Neuronal stem cell (in vitro differentiated cells): Measurements from ENCODE around the gene ANKRD33B.

Experiments
- DNase-seq: peaks from one replicate; pipeline ENCODE4 v3.0.0-alpha.2; 2013; ENCODE audit warnings: low spot score
- H2AFZ ChIP-seq: one replicate; pipeline ENCODE4 v1.6.1; 2013; ENCODE audit warnings: mild to moderate bottlenecking, low read length, inconsistent platforms
- H2AK5ac ChIP-seq: 2 replicates; pipeline ENCODE4 v1.6.1; 2013; ENCODE audit warnings: low read depth, mild to moderate bottlenecking, inconsistent platforms, low read length, moderate library complexity, mixed read lengths
- H2BK120ac ChIP-seq: 2 replicates; pipeline ENCODE4 v1.6.1; 2013; ENCODE audit warnings: low read depth, mild to moderate bottlenecking, inconsistent platforms, low read length, moderate library complexity, mixed read lengths
- H2BK12ac ChIP-seq: one replicate; pipeline ENCODE4 v1.6.1; 2013; ENCODE audit warnings: low read length, inconsistent platforms
- H2BK15ac ChIP-seq: 2 replicates; pipeline ENCODE4 v1.6.1; 2013; ENCODE audit warnings: mild to moderate bottlenecking, low read length, inconsistent platforms, mixed read lengths
- H2BK5ac ChIP-seq: one replicate; pipeline ENCODE4 v1.6.1; 2013; ENCODE audit warnings: inconsistent platforms, mild to moderate bottlenecking, low read length, moderate library complexity
- H3K14ac ChIP-seq: one replicate; pipeline ENCODE4 v1.6.1; 2013; ENCODE audit warnings: low read length, inconsistent platforms
- H3K18ac ChIP-seq: 2 replicates; pipeline ENCODE4 v1.6.1; 2013; ENCODE audit warnings: low read length, inconsistent platforms
- H3K23ac ChIP-seq: 2 replicates; pipeline ENCODE4 v1.6.1; 2013; ENCODE audit warnings: low read depth, mild to moderate bottlenecking, mixed read lengths, low read length, inconsistent platforms; ENCODE audit not compliant: poor library complexity
- H3K27ac ChIP-seq: replicated peaks from 3 replicates; pipeline ENCODE4 v1.5.1; 2013; ENCODE audit warnings: low read length, inconsistent platforms
- H3K27me3 ChIP-seq, 3 experiments: 2 replicates each; pipeline ENCODE4 v1.6.1; 2013; ENCODE audit warnings: low read length in 3 of 3, mild to moderate bottlenecking in 2 of 3, inconsistent platforms in 1 of 3, low read depth in 1 of 3, mixed read lengths in 1 of 3, moderate library complexity in 1 of 3; ENCODE audit not compliant: control insufficient read depth in 3 of 3, insufficient read depth in 3 of 3
- H3K36me3 ChIP-seq, 2 donors: replicated peaks in 1 of 2; 2 replicates each; pipeline ENCODE4 v1.6.1; 2013; ENCODE audit warnings: low read length in 2 of 2; ENCODE audit not compliant: control insufficient read depth in 2 of 2, insufficient read depth in 2 of 2
- H3K4ac ChIP-seq: 2 replicates; pipeline ENCODE4 v1.6.1; 2013; ENCODE audit warnings: inconsistent platforms, mild to moderate bottlenecking, low read length, moderate library complexity
- H3K4me1 ChIP-seq, 2 donors: 1 replicate in 1 of 2; 2 replicates in 1 of 2; pipeline ENCODE4 v1.6.1; 2013; ENCODE audit warnings: low read length in 2 of 2, low read depth in 1 of 2; ENCODE audit not compliant: control insufficient read depth in 2 of 2, insufficient read depth in 1 of 2
- H3K4me2 ChIP-seq: one replicate; pipeline ENCODE4 v1.6.1; 2013; ENCODE audit warnings: mild to moderate bottlenecking, low read length, inconsistent platforms; ENCODE audit not compliant: insufficient read depth, poor library complexity, severe bottlenecking
- H3K4me3 ChIP-seq, 2 donors: 2 replicates each; pipeline ENCODE4 v1.5.1; 2013; ENCODE audit warnings: low read length in 2 of 2, mild to moderate bottlenecking in 2 of 2, inconsistent platforms in 1 of 2, moderate library complexity in 1 of 2
- H3K79me1 ChIP-seq: one replicate; pipeline ENCODE4 v1.6.1; 2013; ENCODE audit warnings: low read depth, mild to moderate bottlenecking, inconsistent platforms, low read length, moderate library complexity
- H3K9ac ChIP-seq: one replicate; pipeline ENCODE4 v1.6.1; 2013; ENCODE audit warnings: mild to moderate bottlenecking, low read depth, low read length, inconsistent platforms; ENCODE audit not compliant: poor library complexity
- H3K9me3 ChIP-seq, 2 donors: replicated peaks in 1 of 2; 2 replicates each; pipeline versions ENCODE3 to v1.6.1; 2013; ENCODE audit warnings: low read length in 2 of 2, mild to moderate bottlenecking in 2 of 2, inconsistent platforms in 1 of 2, low read depth in 1 of 2, mixed read lengths in 1 of 2, moderate library complexity in 1 of 2; ENCODE audit not compliant: control insufficient read depth in 2 of 2, insufficient read depth in 1 of 2
- H4K8ac ChIP-seq: one replicate; pipeline ENCODE4 v1.6.1; 2013; ENCODE audit warnings: low read depth, mild to moderate bottlenecking, inconsistent platforms, low read length, moderate library complexity
- H4K91ac ChIP-seq: one replicate; pipeline ENCODE4 v1.6.1; 2013; ENCODE audit warnings: low read length, low read depth, mild to moderate bottlenecking, inconsistent platforms; ENCODE audit not compliant: poor library complexity
- WGBS, 2 donors: extraction: QIAGEN DNeasy Blood & Tissue Kit; methylation state at CpG; one replicate each; pipeline ENCODE4 v1.1.7; 2013; ENCODE audit warnings: missing lambda C conversion rate in 2 of 2, mixed read lengths in 1 of 2; ENCODE audit not compliant: insufficient read length in 2 of 2, insufficient replicate concordance in 1 of 2; ENCODE audit errors: extremely low coverage in 2 of 2; 5-methylcytosine and 5-hydroxymethylcytosine counted together

Gene ANKRD33B

DNA sequence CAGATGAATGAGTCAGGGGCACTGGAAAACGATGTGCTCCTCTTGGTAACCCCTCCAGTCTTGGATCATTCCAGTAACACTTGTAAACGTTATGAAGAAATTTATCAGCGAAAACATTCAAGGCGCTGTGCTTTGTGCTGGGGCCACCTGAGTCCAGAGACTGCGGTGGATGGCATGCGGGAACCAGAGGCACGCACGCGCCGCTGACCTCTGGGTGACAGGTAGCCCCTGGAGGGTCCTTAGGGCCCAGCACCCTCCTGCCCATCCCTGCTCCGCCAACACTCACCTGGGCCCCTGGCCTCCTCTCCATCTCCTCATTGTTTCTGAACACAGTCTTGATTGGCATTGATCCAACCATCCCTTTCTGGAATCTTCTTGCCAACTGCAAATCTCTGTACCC is 110.2 kb downstream of the ANKRD33B start:
- H2AFZ ChIP-seq: no peak overlapping the region
- no peak overlapping the region for H3K23ac ChIP-seq
- H3K4ac ChIP-seq: no peak overlapping the region
- H3K9me3 ChIP-seq: no peaks in the 10 kb centered on the region
- no peak overlapping the region for H2BK5ac ChIP-seq
- no peak overlapping the region for H4K8ac ChIP-seq
- no peak overlapping the region for H2BK12ac ChIP-seq
- no peak overlapping the region for H3K9ac ChIP-seq
- no peak for DNase-seq
- H2BK15ac ChIP-seq: no peak overlapping the region
- H3K27ac ChIP-seq: no peak overlapping the region
- H3K36me3 ChIP-seq: peaks cover 0 to 18% of the 10 kb centered on the region in 2 donors
- H3K79me1 ChIP-seq: no peaks in the 10 kb centered on the region
- H3K27me3 ChIP-seq: no peaks in the 10 kb centered on the region
- H3K4me1 ChIP-seq: no peaks in the 10 kb centered on the region
- no peak overlapping the region for H3K14ac ChIP-seq
- H2BK120ac ChIP-seq: no peak overlapping the region
- no peak overlapping the region for H2AK5ac ChIP-seq
- WGBS, 2 donors: no CpG with 5 or more reads among the region's 11 CpGs
- H3K4me2 ChIP-seq: no peak overlapping the region
- H4K91ac ChIP-seq: no peak overlapping the region
- no peak overlapping the region for H3K18ac ChIP-seq
- no peak overlapping the region for H3K4me3 ChIP-seq

DNA sequence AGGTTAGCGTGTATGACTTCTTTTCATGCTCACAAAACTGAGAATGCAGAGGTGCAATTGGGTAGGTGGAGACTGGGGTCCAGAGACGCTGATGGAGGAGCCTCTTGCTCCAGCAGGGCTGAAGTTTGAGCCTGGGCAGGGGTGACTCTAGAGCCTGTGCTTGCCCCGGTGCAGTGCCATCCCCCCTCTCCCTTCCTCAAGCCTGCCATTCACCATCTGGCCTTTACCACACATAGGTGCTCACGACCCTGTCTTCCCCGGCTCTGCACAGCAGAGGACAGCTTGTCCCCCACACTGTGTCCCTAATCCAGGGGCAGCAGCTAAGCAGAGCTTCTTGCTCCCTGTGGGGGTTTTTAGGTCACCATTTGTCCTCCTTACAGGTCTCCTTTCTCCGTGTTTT is 110.7 kb downstream of the ANKRD33B start:
- peaks cover 1 to 22% of the 10 kb centered on the region in 2 donors for H3K36me3 ChIP-seq
- H4K8ac ChIP-seq: no peak overlapping the region
- no CpG with 5 or more reads among the region's 6 CpGs for WGBS, 2 donors
- no peaks in the 10 kb centered on the region for H3K9me3 ChIP-seq
- H3K23ac ChIP-seq: no peak overlapping the region
- H3K4me1 ChIP-seq: no peaks in the 10 kb centered on the region
- no peak overlapping the region for H3K27ac ChIP-seq
- no peak overlapping the region for H3K4me2 ChIP-seq
- H2BK12ac ChIP-seq: no peak overlapping the region
- no peak overlapping the region for H2BK15ac ChIP-seq
- no peak overlapping the region for H2BK5ac ChIP-seq
- H3K27me3 ChIP-seq: no peaks in the 10 kb centered on the region
- no peak overlapping the region for H3K18ac ChIP-seq
- H3K9ac ChIP-seq: peak overlapping the region; percentile 6
- H2AK5ac ChIP-seq: no peak overlapping the region
- H3K4ac ChIP-seq: no peak overlapping the region
- no peak overlapping the region for H2AFZ ChIP-seq
- no peak overlapping the region for H4K91ac ChIP-seq
- no peak overlapping the region for H2BK120ac ChIP-seq
- no peak overlapping the region for H3K14ac ChIP-seq
- H3K4me3 ChIP-seq: no peak overlapping the region
- DNase-seq: no peak
- no peaks in the 10 kb centered on the region for H3K79me1 ChIP-seq

DNA sequence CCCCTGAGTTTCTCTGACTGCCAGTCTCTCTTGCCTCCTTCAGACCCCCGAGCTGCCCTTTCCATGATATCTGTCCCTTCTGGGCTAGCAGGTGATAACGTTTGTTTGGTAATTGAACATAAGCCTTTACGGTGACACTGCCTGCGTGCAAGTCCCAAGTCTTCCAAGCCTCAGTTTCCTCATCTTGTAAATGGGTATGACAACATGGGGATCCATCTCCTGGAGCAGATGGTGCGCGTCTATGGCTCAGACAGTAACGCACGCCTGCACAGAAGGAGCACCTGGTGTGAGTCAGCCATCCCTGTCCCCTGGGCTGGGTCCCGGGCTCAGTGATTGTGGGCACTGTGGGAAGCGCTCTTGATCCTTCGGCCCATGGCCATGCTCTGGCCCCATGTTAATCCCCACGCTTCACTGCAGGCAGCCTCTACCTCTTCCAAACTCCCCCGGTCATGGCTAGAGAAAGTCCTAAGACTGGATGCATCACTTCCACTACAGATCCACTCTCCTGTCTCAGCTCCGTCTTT is 111.4 kb downstream of the ANKRD33B start:
- Histone ChIP-seq H2AFZ (no peak overlapping the region), H2BK15ac (no peak overlapping the region), H3K9ac (no peak overlapping the region), H3K79me1 (no peaks in the 10 kb centered on the region), H3K14ac (no peak overlapping the region), H2BK12ac (no peak overlapping the region), H3K27ac (no peak overlapping the region), H2AK5ac (no peak overlapping the region), H3K36me3 (peaks cover 5 to 29% of the 10 kb centered on the region in 2 donors), H2BK5ac (no peak overlapping the region), H4K91ac (no peak overlapping the region), H3K4me2 (no peak overlapping the region), H3K4me3 (no peak overlapping the region), H3K27me3 (no peaks in the 10 kb centered on the region), H3K4me1 (no peaks in the 10 kb centered on the region), H2BK120ac (no peak overlapping the region), H3K9me3 (no peaks in the 10 kb centered on the region), H4K8ac (no peak overlapping the region), H3K4ac (no peak overlapping the region), H3K18ac (no peak overlapping the region), H3K23ac (no peak overlapping the region)
- DNase-seq: no peak
- WGBS, 2 donors: no CpG with 5 or more reads among the region's 14 CpGs

DNA sequence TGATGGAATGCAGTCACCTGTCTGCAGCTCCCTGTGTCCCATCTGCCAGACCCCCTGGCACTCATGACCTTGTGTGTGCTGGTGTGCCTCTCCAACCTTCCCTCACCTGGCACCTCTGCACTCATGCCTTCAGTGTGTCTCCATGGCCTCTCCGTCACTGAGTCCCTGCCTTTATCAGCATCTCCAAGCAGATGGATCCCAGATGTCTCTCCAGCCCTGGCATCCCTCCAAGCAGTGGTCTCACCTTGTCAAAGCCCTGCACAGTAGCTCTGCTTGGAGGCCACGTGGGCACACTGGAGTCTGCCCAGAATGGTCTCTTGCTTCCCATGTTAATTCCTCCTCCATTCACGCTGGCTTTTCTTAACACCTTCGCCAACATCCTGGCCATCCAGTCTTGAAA is 112.4 kb downstream of the ANKRD33B start:
- no peak overlapping the region for H3K4ac ChIP-seq
- no peaks in the 10 kb centered on the region for H3K79me1 ChIP-seq
- H2AFZ ChIP-seq: no peak overlapping the region
- no peak overlapping the region for H2AK5ac ChIP-seq
- no CpG with 5 or more reads among the region's 4 CpGs for WGBS, 2 donors
- no peaks in the 10 kb centered on the region for H3K9me3 ChIP-seq
- no peak for DNase-seq
- H3K27ac ChIP-seq: no peak overlapping the region
- H3K18ac ChIP-seq: no peak overlapping the region
- no peak overlapping the region for H2BK120ac ChIP-seq
- no peaks in the 10 kb centered on the region for H3K4me1 ChIP-seq
- H2BK15ac ChIP-seq: no peak overlapping the region
- H4K8ac ChIP-seq: no peak overlapping the region
- no peak overlapping the region for H3K14ac ChIP-seq
- H3K23ac ChIP-seq: peak overlapping the region; percentile 4
- H3K9ac ChIP-seq: no peak overlapping the region
- H3K27me3 ChIP-seq: no peaks in the 10 kb centered on the region
- H2BK12ac ChIP-seq: no peak overlapping the region
- peaks cover 5 to 39% of the 10 kb centered on the region in 2 donors for H3K36me3 ChIP-seq
- no peak overlapping the region for H2BK5ac ChIP-seq
- no peak overlapping the region for H3K4me3 ChIP-seq
- no peak overlapping the region for H4K91ac ChIP-seq
- no peak overlapping the region for H3K4me2 ChIP-seq
